BJ (cell line): ENCODE measurements around the gene SDR42E1. TPM values are rescaled to one million over a fixed set of nuclear protein-coding genes. Genes with fewer than 3 reads are reported as not detected.

Experiments used
- CTCF ChIA-PET: fragments of 350-600 bp; formaldehyde crosslinking; extraction: SDS; loops from one replicate; lab custom pipeline; 2021; ENCODE audit warnings: antibody characterized with exemption, inconsistent platforms; lab: Yijun Ruan, JAX
- POLR2A ChIA-PET: fragments of 300-600 bp; sonication (Branson Sonifier 250); formaldehyde crosslinking; extraction: SDS; loops from one replicate; lab custom pipeline; 2021; ENCODE audit warnings: antibody characterized with exemption; lab: Charles Lee
- DNase-seq: peaks from one replicate; pipeline ENCODE4 v3.0.0-alpha.2; 2011; ENCODE audit warnings: low read depth
- H3K27me3 ChIP-seq: 2 replicates; pipeline ENCODE4 v1.6.0; 2011; ENCODE audit warnings: low read length; ENCODE audit not compliant: control insufficient read depth, insufficient read depth
- H3K36me3 ChIP-seq: 2 replicates; pipeline ENCODE4 v1.5.1; 2011; ENCODE audit warnings: low read length; ENCODE audit not compliant: control insufficient read depth, insufficient read depth
- H3K4me3 ChIP-seq: 2 replicates; pipeline ENCODE4 v1.5.1; 2011; ENCODE audit warnings: low read depth, mild to moderate bottlenecking, control low read depth, low read length
- CTCF ChIP-seq: IDR thresholded peaks from 2 replicates; pipeline ENCODE4 v1.5.1; 2011; ENCODE audit warnings: low read depth, mild to moderate bottlenecking, control low read depth, inconsistent platforms, low read length, moderate library complexity; ENCODE audit not compliant: insufficient read depth
- polyA plus RNA-seq: library from polyadenylated mRNA; depleted of rRNA; stranded (reverse); fragments of >200 nt; gene quantifications from 2 replicates; pipeline ENCODE4 v1.2.3, GENCODE V29; 2011

The SDR42E1 gene
- polyA plus RNA-seq, 1 experiment = 0.44 TPM

DNA sequence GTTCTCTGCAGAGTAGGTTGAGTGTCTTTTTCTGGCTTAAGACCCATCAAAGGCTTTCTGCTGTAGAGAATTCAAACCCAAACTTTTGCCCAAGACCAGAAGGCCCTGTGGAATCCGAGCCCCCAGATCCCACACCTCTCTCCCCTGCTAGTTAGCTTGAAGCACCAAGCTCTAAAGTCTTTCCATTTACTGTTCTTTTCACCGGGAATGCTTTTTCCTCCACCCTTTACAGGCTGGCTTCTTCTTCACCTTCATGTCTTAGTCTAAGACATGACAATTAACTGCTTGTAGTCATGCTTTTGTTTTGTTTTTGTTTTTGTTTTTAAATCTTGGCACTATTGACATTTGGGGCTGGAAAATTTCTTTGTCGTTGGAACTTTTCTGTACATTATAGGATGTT is 39.2 kb upstream of the SDR42E1 start:
- Histone ChIP-seq H3K27me3 (peaks cover 7% of the 10 kb centered on the region), H3K4me3 (no peak overlapping the region), H3K36me3 (no peaks in the 10 kb centered on the region)
- ChIA-PET CTCF (no interaction called here), POLR2A (no interaction called here)
- no peak for DNase-seq
- no peak for TF ChIP-seq CTCF

DNA sequence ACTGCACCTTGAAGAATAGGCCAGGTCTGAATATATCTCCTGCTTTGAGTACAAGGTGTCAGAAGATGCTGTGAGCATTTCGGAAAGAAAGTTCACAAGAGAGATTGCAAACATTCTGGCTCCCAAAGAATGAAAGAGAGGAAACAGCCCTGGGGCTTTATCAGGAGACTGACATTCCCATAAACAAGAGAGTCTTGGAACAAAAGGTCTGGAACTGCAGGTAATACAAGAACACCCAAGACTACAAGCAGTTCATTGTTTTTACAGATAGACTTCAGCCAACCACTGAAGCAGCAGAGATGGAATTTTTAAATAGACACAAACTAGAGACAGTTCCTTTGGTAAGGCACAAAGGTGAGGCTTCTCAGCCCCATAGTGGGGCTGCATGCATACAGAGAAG is 38.2 kb upstream of the SDR42E1 start:
- H3K27me3 ChIP-seq = peaks cover 7% of the 10 kb centered on the region
- POLR2A ChIA-PET = no interaction called here
- TF ChIP-seq CTCF = no peak
- no peaks in the 10 kb centered on the region for H3K36me3 ChIP-seq
- CTCF ChIA-PET = interaction anchor here (0.9 kb wide), 1 partner anchor 11 kb away, joined by 3 read pairs; no protein-coding TSS in a partner anchor
- no peak overlapping the region for H3K4me3 ChIP-seq
- DNase-seq = no peak

DNA sequence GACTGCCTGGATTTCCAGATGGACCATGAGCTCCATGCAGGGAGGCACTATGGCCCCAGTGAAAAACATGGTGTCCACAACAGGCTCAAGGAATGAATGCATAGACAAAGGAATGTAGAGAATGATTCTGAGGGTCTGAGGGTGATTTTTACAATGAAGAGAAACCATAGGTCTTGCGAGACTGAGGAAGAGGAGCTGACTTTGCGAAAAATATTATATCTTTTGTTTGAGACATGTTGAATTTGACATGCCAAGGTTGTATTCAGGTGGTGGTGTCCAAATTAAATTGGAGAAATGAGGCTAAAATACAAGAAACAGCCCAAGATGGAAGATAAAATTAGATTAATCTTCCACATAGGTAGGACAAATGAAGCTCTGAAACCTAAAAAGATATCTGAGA is 36.5 kb upstream of the SDR42E1 start:
- POLR2A ChIA-PET = no interaction called here
- H3K4me3 ChIP-seq = no peak overlapping the region
- H3K36me3 ChIP-seq = no peaks in the 10 kb centered on the region
- H3K27me3 ChIP-seq = peaks cover 7% of the 10 kb centered on the region
- DNase-seq = no peak
- CTCF ChIA-PET = interaction anchor here (0.8 to 1.5 kb wide), 3 partner anchors 12 to 161 kb away, joined by 3 to 4 read pairs (median 4); no protein-coding TSS in a partner anchor
- no peak for TF ChIP-seq CTCF

DNA sequence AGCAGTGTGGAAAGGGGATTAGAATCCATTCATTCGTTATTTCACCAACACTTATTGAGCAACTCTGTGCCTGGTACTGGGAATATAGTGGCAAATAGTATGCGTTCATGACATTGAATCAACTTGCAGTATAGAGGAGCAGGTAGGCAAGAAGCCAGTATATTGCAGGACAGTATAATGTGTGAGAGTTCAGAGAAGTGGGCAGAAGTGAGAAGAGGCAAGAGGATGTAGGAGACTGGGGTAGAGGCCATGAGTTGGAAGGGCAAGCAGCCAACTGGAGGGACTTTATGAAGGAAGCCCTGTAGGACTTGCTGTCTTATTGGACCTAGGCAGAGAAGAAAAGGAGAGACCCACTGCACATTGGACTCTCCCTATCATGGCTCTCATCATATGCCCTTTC is 36.1 kb upstream of the SDR42E1 start:
- no peak overlapping the region for H3K4me3 ChIP-seq
- H3K27me3 ChIP-seq = peaks cover 7% of the 10 kb centered on the region
- no peak for TF ChIP-seq CTCF
- no peak for DNase-seq
- ChIA-PET CTCF (interaction anchor here (1.5 kb wide), 1 partner anchor 12 kb away, joined by 4 read pairs; no protein-coding TSS in a partner anchor), POLR2A (no interaction called here)
- H3K36me3 ChIP-seq = no peaks in the 10 kb centered on the region

- ChIA-PET POLR2A (no interaction called here), CTCF (interaction anchor here (1.5 kb wide), 1 partner anchor 13 kb away, joined by 4 read pairs; no protein-coding TSS in a partner anchor)
Measured at GRCh38 chr16:82046941-82047340, 35.7 kb upstream of the SDR42E1 start.

More at GRCh38 chr16:82046941-82047340, 35.7 kb upstream of the SDR42E1 start:
- no peak for DNase-seq
- H3K4me3 ChIP-seq = no peak overlapping the region
- no peaks in the 10 kb centered on the region for H3K36me3 ChIP-seq
- TF ChIP-seq CTCF = no peak
- H3K27me3 ChIP-seq = peaks cover 5% of the 10 kb centered on the region
